Activated CD4-positive, alpha-beta T cell treated with anti-CD3 and anti-CD28 coated beads, Interleukin-2, amount 50 U/mL, for 48 hours (primary cell): ENCODE results near the gene MEGF11.
A peak's percentile ranks its signal among the peaks of the same experiment; 100 is the strongest.

Source experiments
- DNase-seq, 2 experiments: peaks; one replicate each; pipeline ENCODE4 v3.0.0-alpha.2; 2020

The MEGF11 gene

GRCh38 chr15:66237513-66238235 lies 15.9 kb downstream of the MEGF11 start:
- no peak for DNase-seq

- DNase-seq, result no peak
Observed at GRCh38 chr15:66236806-66237375, 16.7 kb downstream of the MEGF11 start.

GRCh38 chr15:66235866-66236265 lies 17.7 kb downstream of the MEGF11 start:
- DNase-seq, result no peak

GRCh38 chr15:66234798-66235197 lies 18.8 kb downstream of the MEGF11 start:
- no peak for DNase-seq

GRCh38 chr15:66233487-66234415 lies 19.8 kb downstream of the MEGF11 start:
- peak in 1 of 2 experiments; percentile 30 for DNase-seq

DNA sequence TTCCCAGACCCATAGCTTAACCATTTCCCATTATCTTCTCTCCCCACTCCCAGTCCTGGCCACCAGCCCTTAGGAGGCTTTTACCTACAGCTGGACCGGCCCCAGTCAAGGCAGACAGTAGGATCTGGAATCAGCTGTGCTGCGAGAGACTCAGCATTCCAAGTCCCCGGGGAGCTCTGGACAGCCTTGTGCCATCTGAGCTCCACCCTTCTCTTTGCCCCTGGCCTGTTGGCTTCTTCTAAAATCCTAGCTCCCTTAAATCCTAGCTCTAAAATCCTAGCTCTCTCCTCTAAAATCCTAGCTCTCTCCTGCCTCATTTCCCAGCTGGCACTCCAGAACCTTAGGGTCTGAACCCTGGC lies 21.3 kb downstream of the MEGF11 start:
- no peak for DNase-seq

DNA sequence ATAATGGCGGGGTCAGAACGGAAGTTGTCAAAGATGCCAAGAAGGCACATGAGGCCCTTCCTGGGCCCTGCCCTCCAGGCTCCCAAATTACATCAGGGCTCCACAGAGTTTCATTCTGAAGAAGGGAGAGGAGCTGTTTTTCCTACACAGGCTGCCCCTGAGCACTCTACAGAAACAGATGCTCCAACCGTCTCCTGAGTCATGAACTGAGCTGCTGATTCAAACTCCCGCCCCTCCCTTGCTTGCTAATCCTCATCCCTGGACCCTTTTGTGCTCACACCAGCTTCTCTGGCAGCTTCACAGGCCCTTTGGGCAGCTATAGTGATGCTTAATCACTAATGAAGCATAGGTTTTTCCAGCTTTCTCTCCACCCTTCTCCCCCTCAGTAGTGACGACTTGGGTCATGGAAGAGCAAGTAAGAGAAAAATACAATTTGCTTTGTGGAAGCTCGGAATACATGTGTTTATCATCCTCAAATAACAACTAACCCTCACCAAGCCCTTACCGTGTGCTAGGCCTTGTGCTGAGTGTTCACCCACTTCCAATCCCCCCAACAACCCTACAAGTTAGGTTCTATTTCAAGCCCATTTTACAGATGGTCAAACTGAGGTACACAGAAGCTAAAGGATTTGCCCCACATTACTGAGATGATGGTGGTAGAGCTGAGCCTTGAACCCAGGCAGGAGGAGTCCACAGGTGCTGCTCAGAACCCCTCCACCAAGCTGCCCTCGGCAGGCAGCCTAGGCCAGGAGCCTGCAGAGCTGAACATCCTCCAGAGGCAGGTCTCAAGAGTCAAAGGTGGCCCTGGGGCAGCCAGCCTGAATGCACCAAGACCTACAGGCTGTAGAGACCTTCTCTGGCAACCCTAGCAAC lies 21.9 kb downstream of the MEGF11 start:
- no peak for DNase-seq

- no peak for DNase-seq
Observed at GRCh38 chr15:66229790-66230465, 23.6 kb downstream of the MEGF11 start.

DNA sequence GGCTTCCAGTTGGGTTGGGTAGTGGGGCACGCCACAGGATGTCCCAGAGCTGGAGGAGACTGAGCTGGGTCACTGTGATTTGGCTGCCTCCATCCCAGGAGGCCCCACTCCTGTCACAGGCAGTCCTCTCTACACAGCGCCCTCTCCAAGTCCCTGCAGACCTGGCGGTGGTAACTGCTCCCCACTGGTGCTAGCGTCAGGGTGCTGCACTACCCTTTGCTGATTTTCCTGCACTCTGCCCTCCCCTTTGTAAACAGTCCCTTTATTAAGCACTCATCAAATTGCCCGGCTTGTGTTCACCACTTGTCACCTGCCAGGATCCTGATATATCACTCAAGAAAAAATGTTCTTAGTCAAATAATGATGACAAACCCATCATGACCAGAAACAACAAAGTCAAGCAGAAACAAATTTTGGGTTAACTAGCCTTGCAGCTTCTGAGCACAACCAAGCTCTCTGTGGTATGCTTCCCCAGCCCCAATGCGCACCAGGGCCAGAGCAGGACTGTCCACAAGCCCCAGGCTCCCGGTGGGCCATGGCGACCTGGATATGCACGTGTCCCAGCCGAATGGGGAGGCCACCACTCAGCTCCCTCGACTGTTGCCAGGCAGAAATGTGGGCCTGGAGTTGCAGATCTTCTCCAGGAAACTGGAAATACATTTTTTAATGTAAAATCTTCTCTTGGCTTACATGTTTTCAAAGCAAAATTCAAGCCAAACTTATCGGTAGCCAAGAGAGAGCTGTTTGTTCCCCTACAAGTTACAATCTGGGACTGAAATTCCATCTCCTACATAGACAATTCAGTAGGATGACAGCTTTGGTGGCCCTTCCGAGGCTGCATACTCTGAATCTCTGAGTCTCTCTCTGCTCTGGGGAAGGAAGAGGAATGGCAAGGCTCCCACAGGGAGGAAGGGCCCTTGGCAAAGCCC lies 24.5 kb downstream of the MEGF11 start:
- no peak for DNase-seq

DNA sequence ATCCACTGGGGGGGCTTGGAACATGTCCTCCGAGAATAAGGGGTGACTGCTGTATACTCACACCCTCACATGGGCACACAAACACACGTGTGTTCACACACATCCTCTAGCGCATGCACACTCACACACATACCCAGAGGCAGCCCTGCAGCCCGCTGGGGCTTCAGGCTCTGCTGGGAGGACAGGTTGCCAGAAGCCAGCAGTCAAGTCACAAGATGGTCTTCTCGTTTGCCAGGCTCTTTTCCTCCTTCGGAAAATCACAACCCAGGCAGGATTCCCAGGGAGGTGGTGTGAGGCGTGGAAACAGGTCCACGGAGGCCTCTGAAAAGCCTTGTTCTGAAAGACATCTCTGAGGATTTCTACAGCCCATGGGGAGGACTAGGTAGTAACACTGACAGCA lies 26.8 kb downstream of the MEGF11 start:
- no peak for DNase-seq

DNA sequence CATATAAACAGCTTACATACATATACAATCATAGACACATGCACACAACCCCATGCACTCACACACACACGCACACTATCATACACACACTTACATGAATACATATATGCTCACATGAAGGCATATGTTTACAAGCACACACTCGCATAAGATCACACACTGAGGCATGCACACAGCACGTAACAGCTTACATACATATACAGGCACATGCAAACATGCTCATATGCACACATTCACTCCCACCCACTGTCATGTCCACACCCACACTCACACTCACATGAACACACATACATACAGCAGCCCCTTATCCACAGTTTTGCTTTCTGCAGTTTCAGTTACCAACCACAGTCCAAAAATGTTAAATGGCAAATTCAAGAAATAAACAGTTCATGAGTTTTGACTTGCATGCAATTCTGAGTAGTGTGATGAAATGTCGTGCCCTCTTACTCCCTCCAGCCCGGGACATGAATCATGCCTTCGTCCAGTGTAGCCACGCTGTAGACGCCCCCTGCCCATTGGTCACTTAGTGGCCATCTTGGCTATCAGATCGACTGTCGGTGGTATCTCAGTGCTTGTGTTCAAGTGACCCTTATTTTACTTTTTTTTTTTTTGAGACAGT lies 27.8 kb downstream of the MEGF11 start:
- DNase-seq, result no peak

GRCh38 chr15:66224946-66225345 lies 28.6 kb downstream of the MEGF11 start:
- DNase-seq, result no peak

DNA sequence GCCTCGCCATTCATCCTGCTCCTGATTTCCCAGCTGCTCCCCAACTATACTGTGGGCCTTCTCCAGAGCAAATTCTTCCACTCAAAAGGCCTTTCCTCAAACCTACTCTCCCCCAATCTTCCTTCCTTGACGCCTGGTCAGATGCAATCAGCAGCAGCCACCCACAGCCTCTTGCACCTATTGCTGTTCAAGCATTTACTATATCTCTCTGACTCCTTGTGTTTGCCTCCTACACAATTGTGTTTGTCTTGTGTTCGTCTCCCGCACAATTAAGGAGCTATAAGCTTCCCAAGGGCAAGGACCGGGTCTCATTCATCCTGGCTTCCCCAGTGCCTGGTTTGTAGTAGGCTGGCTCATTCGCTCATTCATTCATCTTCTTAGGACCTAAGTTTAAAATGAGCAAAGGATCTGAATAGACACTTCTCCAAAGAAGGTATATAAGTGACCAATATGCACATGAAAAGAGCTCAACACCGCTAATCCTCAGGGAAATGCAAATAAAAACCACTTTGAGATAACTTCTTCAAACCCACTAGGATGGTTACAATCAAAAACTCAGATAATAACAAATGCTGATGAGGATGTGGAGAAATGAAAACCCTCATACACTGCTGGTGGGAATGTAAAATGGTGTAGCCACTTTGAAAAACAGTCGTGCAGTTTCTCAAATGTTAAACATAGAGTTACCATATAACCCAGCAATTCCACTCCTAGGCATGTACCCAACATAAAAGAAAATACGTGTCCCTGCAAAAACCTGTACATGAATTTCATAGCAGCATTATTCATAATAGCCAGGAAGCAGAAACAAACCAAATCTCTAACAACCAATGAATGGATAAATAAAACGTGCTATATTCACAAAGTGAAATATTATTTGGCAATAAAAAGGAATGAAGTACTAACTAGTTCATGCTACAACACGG lies 31.0 kb downstream of the MEGF11 start:
- no peak for DNase-seq

DNA sequence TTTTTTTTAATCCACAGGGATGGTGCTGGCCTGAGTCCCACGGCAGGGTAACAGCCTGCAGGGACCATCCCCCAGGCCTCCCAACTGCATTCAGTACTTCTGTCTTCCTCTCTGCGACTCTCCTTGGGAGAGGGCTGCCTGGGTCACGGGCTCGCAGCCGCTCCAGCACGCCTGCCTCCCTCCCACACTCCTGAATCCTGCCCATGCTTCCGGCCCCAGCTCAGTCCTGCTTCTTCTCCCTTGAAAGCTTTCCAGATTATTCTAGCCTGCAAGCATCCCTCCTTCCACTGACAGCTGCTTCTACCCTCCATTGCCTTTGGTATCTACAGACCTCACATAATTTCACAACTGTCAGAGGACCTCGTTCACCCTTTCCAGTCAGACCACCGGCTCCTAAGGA lies 32.4 kb downstream of the MEGF11 start:
- no peak for DNase-seq

DNA sequence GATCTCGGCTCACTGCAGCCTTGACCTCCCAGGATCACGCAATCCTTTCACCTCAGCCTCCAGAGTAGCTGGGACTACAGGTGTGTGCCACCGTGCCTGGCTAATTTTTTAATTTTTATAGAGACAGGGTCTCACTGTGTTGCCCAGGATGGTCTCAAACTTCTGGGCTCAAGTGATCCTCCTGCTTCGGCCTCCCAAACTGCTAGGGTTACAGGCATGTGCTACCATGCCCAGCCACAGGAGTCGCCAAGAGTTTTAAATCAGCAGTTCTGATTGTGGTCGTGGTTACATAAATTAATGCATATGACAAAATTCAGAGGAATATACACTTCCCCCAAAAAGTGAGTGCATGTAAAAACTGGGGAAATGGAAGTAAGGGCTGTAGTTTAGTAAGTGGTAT lies 32.9 kb downstream of the MEGF11 start:
- DNase-seq, result no peak

DNA sequence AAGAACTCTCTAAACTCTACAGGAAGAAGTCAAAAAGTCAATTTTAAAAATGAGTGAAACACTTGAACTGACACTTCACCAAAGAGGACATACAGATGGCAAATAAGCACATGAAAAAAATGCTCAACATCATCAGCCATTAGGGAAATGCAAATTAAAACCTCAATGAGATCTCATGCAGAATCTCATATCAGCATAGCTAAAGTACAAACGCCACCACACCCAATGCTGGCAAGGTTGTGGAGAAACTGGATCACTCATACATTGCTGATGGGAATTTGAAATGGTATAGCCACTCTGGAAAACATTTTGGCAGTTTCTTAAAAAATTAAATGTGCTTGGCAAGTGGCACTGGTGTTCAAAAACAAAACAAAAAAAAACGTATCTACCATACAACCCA lies 34.2 kb downstream of the MEGF11 start:
- no peak for DNase-seq

GRCh38 chr15:66216806-66217205 lies 36.7 kb downstream of the MEGF11 start:
- no peak for DNase-seq

DNA sequence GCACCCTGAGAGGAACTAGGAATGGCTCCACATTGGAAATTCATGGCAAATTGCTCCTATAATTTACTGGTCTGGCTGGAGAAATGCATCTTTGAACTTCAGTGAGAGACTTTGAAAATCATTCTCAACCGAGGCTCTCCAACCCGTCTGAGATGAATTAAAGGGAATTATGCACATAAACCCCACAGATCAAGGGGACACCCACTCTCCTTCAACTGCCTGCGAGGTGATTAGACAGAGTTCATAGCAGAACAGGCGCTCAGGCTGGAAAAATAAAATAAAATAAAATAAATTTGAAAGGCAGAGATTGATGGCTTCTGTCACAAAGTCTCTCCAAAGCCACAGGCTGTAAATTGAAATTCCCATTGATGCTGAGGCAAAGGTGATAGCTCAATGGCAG lies 37.7 kb downstream of the MEGF11 start:
- DNase-seq, result no peak

DNA sequence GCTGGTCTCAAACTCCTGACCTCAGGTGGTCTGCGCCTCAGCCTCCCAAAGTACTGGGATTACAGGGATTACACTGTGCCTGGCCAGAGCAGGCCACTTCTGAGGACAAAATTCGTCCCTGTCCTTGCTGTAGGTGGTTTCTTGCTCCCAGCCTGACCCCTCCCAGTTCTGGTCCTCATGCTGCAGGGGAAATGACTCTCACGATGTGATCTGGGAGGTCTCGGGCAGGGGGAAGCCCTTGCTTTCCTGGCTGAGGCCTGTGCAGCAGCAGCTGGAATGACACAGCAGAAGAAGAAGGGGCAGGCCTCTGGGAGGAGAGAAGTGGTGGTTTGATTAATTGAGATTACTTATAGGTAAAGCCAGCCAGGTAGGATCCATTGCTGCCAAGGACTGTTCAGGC lies 39.3 kb downstream of the MEGF11 start:
- no peak for DNase-seq

DNA sequence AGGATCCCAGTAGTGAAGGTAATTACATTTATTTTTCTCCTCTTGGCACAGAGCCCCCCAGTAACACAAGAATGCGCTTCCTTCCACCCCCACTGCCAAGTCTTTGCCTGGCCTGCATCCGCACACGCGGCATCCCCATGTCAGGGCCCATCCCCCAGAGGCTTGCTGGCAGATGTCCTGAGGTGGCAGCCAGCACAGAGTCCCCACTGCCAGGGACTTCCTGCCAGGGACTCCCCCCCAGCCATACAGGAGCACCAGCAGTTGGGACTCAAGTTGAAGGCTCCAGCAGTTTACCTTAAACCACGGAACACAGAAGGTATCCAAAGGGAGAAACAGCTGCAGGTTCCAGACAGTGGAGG lies 41.0 kb downstream of the MEGF11 start:
- DNase-seq, result no peak
